ENCODE measurements around the gene OR9I1.

Gene OR9I1

DNA sequence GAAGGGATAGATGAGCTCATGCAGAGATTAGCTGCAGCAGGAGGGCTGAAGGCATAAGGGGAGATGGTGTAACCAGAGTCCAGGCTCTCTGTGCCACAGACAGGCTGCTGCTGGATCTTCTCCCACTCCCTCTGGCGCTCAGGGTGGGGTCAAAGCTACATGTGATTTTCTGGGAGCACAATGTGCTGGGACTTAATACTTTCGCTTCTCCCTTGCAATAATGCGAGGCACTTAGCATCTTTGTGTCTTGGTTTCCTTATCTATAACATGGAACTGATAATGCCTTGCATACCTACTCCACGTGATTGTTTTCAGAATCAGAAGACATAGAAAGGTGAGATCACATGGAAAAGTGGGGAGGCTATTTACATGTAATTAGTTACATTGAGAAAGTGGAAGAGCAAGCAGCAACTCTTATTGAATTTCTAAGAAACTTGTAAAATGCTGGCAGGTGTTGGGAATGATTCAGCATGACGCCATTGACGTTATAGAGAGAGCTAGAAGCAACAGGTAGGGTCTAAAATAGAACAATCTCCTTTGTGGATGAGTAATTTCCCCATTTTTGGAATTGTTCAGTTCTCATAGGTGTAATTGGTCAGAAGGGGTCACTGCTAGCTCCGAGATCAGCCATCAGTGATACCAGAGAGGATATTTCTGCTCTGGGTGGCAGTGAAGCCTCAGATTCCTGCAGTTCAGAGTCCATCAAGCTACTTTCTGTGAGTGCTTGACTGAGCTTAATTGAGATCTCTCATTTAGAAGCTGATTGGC lies 8.2 kb upstream of the OR9I1 start:
- Histone ChIP-seq H3K9me3 (ENCODE audit: insufficient read depth, low read length) (no peaks in the 10 kb centered on the region), H3K36me3 (replicated peaks; ENCODE audit: low read depth, low read length) (no peaks in the 10 kb centered on the region), H3K4me2 (ENCODE audit: low read length) (no peak overlapping the region), H3K4me1 (ENCODE audit: low read length) (no peaks in the 10 kb centered on the region), H2AFZ (ENCODE audit: low read depth, low read length) (no peak overlapping the region), H3K9ac (ENCODE audit: low read length) (no peak overlapping the region), H3K27me3 (ENCODE audit: low read depth, low read length) (peaks cover 5% of the 10 kb centered on the region; the same call in 1 of the 2 replicates), H3K79me2 (ENCODE audit: low read length) (no peaks in the 10 kb centered on the region), H3K27ac (ENCODE audit: low read length) (no peak overlapping the region), H4K20me1 (ENCODE audit: insufficient read depth, low read length) (no peaks in the 10 kb centered on the region), H3K4me3 (ENCODE audit: low read length) (no peak overlapping the region)
- TF ChIP-seq, protein P1, sequence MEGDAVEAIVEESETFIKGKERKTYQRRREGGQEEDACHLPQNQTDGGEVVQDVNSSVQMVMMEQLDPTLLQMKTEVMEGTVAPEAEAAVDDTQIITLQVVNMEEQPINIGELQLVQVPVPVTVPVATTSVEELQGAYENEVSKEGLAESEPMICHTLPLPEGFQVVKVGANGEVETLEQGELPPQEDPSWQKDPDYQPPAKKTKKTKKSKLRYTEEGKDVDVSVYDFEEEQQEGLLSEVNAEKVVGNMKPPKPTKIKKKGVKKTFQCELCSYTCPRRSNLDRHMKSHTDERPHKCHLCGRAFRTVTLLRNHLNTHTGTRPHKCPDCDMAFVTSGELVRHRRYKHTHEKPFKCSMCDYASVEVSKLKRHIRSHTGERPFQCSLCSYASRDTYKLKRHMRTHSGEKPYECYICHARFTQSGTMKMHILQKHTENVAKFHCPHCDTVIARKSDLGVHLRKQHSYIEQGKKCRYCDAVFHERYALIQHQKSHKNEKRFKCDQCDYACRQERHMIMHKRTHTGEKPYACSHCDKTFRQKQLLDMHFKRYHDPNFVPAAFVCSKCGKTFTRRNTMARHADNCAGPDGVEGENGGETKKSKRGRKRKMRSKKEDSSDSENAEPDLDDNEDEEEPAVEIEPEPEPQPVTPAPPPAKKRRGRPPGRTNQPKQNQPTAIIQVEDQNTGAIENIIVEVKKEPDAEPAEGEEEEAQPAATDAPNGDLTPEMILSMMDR (IDR thresholded peaks at IDR 0.05; ENCODE audit: low read depth, low read length) = no peak
- TF ChIP-seq EZH2phosphoT487 (IDR thresholded peaks at IDR 0.05; ENCODE audit: low read depth) = no peak

DNA sequence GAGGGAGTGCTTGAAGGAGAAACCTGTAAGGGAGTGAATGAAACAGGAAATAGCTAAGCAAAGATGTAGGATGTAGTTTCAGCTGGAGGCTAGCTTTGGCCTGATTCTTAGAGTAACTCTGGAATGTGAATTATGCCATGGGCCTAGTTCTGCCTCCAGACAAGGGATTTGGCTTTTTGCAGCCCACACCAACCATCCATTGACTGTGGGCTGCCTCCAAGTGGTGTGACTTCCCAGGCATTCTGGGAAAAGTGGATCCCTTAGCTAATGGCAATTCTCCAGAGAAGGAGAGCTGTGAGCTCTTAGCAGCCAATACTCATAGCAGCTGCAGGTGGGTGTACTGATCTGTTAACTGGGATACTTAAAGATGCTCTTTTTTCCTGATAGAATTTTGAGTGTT lies 2.0 kb upstream of the OR9I1 start:
- H3K4me2 ChIP-seq (ENCODE audit: low read length) = no peak overlapping the region
- no peaks in the 10 kb centered on the region for H3K36me3 ChIP-seq (replicated peaks; ENCODE audit: low read depth, low read length)
- no peaks in the 10 kb centered on the region for H3K4me1 ChIP-seq (ENCODE audit: low read length)
- no peaks in the 10 kb centered on the region for H3K79me2 ChIP-seq (ENCODE audit: low read length)
- no peaks in the 10 kb centered on the region for H3K9me3 ChIP-seq (ENCODE audit: insufficient read depth, low read length)
- no peaks in the 10 kb centered on the region for H4K20me1 ChIP-seq (ENCODE audit: insufficient read depth, low read length)
- no peak overlapping the region for H3K27ac ChIP-seq (ENCODE audit: low read length)
- no peak for TF ChIP-seq EZH2phosphoT487 (IDR thresholded peaks at IDR 0.05; ENCODE audit: low read depth)
- TF ChIP-seq, protein P1 (IDR thresholded peaks at IDR 0.05; ENCODE audit: low read depth, low read length) = no peak
- H3K4me3 ChIP-seq (ENCODE audit: low read length) = no peak overlapping the region
- no peak overlapping the region for H3K9ac ChIP-seq (ENCODE audit: low read length)
- no peak overlapping the region for H2AFZ ChIP-seq (ENCODE audit: low read depth, low read length)
- no peaks in the 10 kb centered on the region; the same call in 1 of the 2 replicates for H3K27me3 ChIP-seq (ENCODE audit: low read depth, low read length)

DNA sequence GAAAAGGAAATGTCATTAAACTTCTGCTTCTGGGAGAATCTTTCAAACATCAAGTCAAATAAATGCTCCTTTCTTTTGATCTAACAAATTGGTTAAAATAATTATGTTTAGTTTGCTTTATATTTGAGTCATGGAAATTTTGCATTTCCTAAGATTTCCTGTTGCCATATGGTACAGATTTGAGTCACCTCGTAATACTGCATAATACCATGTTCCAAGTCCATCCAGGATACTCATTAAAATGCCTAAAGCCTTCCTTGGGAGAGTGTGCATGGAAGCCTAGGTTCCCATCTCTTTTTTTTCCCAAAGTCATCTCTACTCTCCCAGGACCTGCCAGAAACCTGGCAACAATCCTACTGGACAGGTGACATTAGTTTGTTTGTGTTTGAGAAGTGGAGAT lies 4.2 kb downstream of the OR9I1 start:
- H2AFZ ChIP-seq (ENCODE audit: low read depth, low read length) = no peak overlapping the region
- TF ChIP-seq, protein P1 (IDR thresholded peaks at IDR 0.05; ENCODE audit: low read depth, low read length) = no peak
- TF ChIP-seq EZH2phosphoT487 (IDR thresholded peaks at IDR 0.05; ENCODE audit: low read depth) = no peak
- H3K79me2 ChIP-seq (ENCODE audit: low read length) = no peaks in the 10 kb centered on the region
- H3K27ac ChIP-seq (ENCODE audit: low read length) = no peak overlapping the region
- H3K9me3 ChIP-seq (ENCODE audit: insufficient read depth, low read length) = no peaks in the 10 kb centered on the region
- H3K4me2 ChIP-seq (ENCODE audit: low read length) = no peak overlapping the region
- H4K20me1 ChIP-seq (ENCODE audit: insufficient read depth, low read length) = no peaks in the 10 kb centered on the region
- no peak overlapping the region for H3K4me3 ChIP-seq (ENCODE audit: low read length)
- H3K27me3 ChIP-seq (ENCODE audit: low read depth, low read length) = no peaks in the 10 kb centered on the region; the same call in 1 of the 2 replicates
- no peaks in the 10 kb centered on the region for H3K36me3 ChIP-seq (replicated peaks; ENCODE audit: low read depth, low read length)
- no peaks in the 10 kb centered on the region for H3K4me1 ChIP-seq (ENCODE audit: low read length)
- no peak overlapping the region for H3K9ac ChIP-seq (ENCODE audit: low read length)

DNA sequence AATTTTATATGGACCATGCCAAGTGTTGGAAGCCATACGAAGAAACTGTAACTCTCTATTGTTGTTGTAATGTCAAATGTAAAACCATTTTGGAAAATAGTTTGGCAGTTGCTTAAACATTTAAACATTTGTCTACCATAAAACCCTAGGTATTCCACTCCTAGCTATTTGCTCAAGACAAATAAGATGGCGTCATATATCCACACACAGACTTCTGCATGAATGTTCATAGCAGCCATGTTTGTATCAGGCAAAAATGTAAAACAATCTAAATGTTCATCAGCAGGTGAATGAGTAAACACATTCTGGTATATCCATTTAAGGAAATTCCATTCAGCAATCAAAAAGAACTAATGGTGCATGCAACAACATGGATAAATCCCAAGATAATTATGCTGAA lies 27.9 kb downstream of the OR9I1 start:
- no peak overlapping the region for H2AFZ ChIP-seq (ENCODE audit: low read depth, low read length)
- no peaks in the 10 kb centered on the region for H3K36me3 ChIP-seq (replicated peaks; ENCODE audit: low read depth, low read length)
- peaks cover 5% of the 10 kb centered on the region; the same call in 1 of the 2 replicates for H3K27me3 ChIP-seq (ENCODE audit: low read depth, low read length)
- H3K79me2 ChIP-seq (ENCODE audit: low read length) = no peaks in the 10 kb centered on the region
- no peak overlapping the region for H3K9ac ChIP-seq (ENCODE audit: low read length)
- no peak overlapping the region for H3K4me2 ChIP-seq (ENCODE audit: low read length)
- H4K20me1 ChIP-seq (ENCODE audit: insufficient read depth, low read length) = no peaks in the 10 kb centered on the region
- H3K4me3 ChIP-seq (ENCODE audit: low read length) = no peak overlapping the region
- H3K4me1 ChIP-seq (ENCODE audit: low read length) = peaks cover 4% of the 10 kb centered on the region
- H3K9me3 ChIP-seq (ENCODE audit: insufficient read depth, low read length) = no peaks in the 10 kb centered on the region
- H3K27ac ChIP-seq (ENCODE audit: low read length) = no peak overlapping the region
- TF ChIP-seq, protein P1 (IDR thresholded peaks at IDR 0.05; ENCODE audit: low read depth, low read length) = no peak
- TF ChIP-seq EZH2phosphoT487 (IDR thresholded peaks at IDR 0.05; ENCODE audit: low read depth) = no peak
